Putamen (tissue), 1 donor: Measurements from ENCODE around the gene EVI5L.
"Not testable (repeated sequence)": the region's sequence is repeated elsewhere in the genome, so short reads cannot be mapped to it uniquely, and the experiment has no call there.

Experiments
- DNase-seq: peaks from one replicate; pipeline ENCODE4 v3.0.0-alpha.2; 2016; ENCODE audit warnings: low spot score

Gene EVI5L

DNA sequence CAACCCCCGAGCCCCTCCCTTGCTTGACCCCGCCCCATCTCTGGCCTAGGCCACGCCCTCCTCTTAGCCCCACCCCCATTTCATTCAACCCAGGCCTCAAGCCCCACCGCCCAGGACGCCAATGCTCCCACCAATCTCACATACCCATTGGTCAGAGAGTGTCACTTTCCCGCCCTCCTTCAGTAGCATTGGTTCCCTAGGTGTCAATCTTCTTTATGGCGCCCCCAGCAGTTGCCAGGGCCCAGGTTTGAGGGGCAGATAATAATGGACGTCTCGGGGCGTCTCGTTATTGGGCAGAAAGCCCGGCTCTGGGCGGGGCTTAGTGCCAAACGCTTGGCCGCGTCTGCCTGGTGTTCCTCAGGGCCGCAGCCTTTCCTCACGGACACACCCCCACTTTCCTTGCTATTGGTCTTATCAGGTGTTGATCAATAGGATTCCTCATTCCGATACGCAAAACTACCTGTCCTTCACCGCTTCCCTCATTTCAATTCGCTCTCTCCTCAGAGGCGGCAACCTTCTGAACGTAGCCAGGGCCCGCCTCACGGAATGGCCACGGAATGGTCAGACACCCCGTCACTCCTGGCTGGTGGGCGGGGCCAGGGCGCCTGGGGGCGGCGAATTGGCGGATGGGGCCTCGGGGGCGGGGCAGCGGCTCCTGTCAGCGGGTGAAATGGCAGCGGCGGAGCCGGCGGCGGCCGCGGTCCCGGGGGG, at the start of gene EVI5L:
Gene EVI5L (plus strand): TSS at position 658 of the 711 bp plus-strand sequence. CDS start 16,325 bp downstream, outside the sequence.
- peak; percentile 100 for DNase-seq

DNA sequence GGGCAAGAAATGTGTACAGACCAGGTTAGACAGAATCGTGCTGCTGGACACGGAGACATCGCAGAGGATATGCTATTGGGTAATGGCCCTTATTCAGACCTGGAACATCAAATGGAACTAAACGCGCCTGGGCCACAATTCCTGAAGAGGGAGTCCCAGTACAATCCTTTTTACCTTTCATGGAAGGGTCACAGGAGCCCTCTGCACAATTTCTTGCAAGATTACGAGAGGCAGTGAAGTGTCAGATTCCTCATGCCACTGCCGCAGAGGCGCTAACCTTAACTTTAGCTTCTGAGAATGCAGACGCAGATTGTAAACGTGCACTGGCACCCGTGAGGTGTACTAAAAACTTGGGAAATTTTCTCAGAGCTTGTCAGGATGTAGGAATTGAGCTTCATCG, 48.9 kb upstream of the EVI5L start:
- DNase-seq = no peak

DNA sequence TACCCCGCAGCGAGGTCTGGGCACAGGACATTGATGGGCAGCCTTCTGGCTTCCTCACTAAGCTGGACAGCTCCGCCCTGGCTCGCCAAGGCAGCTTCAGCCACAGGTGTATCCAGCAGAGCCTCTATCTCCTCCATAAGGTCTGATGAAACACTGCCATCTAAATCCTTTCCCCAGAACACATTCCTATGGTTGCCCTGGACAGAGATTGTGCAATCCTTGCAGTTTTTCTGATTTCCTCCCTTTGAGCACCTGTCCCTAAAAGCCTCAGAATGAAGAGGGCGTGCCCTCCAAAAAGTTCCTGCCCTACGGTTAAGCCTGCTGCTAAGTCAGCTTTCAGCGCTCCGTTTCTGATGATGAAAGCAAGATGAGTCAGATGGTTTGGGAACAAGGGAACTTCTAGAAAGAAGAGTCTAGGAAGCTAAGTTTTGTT, 46.0 kb upstream of the EVI5L start:
- no peak for DNase-seq

DNA sequence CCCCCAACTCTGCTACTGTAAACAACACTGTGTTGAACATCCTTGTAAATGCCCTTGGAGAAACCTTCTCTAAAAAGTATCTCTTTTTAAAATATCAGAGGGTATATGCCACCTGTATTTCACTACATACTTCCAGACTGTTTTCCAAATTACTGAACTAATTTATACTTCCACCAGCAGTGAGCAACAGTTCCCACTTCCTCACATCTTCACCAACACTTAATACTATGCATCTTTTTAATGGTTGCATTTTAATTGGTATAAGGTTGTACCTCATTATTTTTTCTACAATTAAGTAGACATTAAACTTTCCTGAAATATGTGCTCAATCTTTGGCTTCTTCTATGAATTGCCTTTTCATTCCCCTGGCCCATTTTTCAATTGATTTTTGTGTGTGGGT, 45.2 kb upstream of the EVI5L start:
- no peak for DNase-seq

DNA sequence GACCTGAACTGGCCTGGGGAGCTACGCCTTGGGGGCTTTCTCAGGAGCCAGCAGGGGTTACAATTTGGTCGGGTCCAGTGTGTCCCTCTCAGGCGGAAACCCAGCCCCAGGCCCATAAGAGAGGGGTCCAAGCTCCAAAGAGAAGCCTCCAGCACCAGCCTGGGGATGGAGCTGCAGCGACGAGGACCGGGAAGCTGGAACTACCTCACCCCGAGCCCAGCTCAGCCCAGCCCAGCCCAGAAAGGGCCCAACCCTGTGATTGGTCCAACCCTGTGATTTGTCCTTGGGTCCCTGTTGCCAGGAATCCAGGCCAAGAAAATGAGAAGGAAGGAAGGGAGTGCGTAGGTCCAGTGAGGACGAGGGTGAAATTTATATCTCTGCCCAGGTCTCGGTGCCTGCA, 42.9 kb upstream of the EVI5L start:
- no peak for DNase-seq

DNA sequence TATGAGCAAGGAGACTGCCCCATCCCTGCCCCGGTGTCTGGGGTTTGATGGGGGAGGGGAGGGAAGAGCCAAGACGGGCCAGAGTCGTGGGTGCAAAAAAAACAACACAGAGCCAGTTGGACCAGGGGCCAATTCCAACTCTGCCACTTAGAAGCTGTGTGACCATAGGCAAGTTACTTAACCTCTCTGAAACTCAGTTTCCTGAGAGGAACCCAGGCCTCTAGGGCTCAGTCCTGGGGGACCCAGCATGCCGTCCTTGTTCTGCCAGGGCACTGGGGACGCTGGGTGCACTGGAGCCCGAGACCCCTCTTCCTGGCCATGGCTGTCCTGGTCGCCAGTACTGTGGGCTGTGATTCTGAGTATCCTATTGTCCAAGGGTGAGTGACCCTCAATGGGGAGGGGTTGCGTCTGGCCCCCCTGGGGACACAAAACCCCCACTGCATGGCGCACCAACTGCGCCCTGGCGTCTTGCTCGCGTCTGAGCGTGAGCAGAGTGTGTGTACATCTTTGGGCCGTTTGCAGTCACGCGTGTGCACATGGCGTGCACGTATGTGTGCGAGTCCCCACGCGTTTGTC, 42.3 kb upstream of the EVI5L start:
- no peak for DNase-seq

DNA sequence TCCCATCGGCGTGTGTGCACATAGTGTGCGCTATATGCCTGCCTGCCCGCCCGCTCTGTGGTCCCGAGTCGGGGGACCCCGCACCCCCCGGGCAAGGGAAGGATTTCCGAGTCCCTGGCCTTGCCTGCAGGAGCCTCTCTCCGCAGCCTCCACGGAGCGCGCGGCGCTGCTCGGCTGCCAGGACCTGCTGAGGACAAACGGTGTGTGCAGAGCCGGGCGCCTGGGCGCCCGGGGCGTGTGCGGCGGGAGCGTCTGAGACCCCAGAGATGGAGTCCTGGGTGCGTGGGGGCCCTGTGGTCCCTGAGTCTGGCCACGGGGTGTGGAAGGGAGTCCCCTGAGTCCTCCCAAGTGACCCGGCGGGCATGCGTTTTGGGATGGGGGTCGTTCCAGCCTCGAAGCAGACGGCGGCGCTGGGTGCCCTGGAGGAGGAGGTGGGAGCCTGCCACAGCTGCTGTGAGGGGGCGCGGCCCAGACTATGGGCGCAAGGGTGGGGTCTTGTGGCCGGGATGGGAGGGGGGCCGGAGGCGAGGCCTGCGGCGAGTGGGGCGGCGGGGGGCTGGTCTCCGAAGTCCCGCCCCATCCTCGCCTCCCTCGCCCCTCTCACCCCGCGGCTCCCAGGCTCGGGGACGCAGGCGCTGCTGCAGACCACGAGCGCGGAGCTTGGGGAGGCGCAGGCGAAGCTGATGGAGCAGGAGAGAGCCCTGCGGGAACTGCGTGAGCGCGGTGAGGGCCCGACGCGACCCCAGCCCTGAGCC, 41.7 kb upstream of the EVI5L start:
- DNase-seq = no peak

DNA sequence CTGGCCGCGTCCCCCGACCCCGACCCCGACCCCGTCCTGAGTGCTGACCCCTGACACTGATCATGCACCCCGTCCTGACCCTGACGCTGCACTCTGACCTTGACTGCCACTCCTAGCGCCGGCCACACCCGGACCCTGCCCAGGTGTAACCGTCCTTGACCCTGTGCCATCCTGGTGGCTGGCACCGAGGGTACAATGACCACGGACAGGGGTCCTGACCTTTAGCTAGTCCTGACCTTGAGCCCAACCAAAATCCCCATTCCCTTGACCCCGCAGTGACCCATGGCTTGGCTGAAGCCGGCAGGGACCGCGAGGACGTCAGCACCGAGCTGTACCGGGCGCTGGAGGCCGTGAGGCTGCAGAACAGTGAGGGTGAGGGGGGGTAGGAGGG, 41.1 kb upstream of the EVI5L start:
- no peak for DNase-seq

DNA sequence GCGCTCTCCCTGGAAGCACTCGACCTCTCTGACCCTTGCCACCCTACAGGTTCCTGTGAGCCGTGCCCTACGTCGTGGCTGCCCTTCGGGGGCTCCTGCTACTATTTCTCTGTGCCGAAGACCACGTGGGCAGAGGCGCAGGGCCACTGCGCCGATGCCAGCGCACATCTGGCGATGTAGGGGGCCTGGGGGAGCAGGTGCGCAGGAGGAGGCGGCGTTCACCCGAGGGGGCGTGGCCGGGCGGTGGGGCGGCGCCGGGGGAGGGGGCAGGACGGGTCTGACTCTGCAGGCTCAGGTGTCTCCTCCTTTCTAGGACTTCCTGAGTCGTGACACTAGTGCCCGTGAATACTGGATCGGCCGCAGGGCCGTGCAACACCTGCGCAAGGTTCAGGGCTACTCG, 40.6 kb upstream of the EVI5L start:
- DNase-seq = no peak

DNA sequence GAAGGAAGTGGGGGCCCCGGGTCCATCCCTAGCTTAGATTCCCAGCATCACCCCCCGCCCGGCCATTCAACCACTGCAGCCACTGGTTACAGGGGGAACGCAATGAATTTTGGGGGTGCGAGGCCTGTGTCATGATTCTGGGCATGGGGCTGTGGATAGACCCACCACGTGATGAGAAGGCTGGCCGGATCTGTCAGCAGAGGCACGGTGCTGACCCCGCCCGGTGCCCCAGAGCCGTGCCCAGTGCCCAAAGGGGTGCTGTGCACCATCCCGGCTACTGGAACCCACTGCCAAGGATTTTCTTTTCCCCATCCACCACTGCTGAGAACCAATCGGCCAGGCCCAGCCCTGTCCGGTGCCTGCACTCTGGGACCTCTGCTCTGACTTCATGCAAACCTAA, 39.6 kb upstream of the EVI5L start:
- no peak for DNase-seq

DNA sequence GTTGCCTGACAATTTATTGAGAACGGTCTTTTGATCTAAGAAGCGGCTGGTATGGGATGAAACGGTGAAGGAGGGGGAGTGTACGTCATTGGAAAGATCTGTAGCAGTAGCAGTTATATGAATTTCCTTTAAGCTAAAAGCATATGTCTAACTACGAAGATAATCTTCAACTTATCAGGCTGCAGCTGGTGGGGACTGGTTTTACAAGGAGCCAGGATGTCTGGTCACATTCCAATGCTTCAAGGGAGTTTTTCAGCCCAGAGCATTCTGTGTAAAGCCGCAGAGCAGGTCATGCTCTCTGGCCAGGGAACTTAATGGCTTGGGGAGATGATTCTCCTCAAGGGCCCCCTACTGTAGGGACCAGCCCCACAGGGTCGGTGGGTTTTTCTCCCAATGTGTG, 37.7 kb upstream of the EVI5L start:
- no peak for DNase-seq

DNA sequence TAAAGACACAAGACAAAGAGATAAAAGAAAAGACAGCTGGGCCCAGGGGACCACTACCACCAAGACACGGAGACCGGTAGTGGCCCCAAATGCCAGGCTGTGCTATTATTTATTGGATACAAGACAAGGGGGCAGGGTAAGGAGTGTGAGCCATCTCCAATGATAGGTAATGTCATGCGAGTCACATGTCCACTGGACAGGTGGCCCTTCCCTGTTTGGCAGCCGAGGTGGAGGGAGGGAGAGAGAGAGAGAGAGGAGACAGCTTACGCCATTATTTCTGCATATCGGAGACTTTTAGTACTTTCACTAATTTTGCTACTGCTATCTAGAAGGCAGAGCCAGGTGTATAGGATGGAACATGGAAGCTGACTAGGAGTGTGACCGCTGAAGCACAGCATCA, 37.3 kb upstream of the EVI5L start:
- not testable (repeated sequence) for DNase-seq

DNA sequence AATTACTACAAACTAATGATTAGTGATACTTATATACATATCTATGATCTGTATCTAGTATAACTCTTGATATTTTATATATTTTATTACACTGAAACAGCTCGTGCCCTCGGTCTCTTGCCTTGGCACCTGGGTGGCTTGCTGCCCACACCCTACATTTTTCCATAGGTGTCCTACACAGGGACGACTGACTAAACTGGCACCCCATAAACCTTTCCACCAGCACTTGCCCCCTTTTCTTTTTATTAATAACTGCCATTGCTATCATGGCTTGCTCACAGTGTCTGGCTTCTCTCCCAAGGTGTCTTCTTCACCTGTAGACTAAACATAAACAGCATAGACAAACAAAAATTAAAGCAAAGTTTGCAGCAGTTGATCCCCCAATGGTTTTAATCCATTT, 36.5 kb upstream of the EVI5L start:
- no peak for DNase-seq

DNA sequence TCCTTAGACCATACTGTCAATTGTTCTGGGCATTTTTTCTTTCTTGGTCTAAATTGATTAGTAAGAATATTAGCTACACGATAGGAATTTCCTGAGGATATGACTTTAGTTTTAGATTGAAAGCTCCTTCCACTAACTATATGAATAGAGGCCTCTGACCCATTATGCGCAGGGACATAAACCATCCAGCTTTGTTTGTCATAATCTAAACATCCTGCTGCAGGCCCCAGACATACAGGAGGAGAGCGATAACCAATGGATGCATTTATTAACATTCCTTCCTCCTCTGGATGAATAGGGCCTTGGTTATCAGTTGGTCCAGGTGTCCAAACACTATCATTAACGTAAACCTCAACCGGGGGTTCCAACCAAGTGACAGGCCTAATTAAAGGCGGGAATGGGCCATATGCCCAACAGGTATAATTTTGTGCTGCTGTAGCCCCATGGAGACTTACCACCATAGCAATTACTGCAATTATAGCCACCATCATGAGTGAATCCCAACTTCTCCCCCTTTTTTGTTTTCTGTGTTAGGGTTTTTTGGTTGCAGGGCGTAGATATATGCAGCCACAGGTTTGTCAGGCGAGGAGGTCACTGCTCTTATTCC, 34.4 kb upstream of the EVI5L start:
- no peak for DNase-seq

DNA sequence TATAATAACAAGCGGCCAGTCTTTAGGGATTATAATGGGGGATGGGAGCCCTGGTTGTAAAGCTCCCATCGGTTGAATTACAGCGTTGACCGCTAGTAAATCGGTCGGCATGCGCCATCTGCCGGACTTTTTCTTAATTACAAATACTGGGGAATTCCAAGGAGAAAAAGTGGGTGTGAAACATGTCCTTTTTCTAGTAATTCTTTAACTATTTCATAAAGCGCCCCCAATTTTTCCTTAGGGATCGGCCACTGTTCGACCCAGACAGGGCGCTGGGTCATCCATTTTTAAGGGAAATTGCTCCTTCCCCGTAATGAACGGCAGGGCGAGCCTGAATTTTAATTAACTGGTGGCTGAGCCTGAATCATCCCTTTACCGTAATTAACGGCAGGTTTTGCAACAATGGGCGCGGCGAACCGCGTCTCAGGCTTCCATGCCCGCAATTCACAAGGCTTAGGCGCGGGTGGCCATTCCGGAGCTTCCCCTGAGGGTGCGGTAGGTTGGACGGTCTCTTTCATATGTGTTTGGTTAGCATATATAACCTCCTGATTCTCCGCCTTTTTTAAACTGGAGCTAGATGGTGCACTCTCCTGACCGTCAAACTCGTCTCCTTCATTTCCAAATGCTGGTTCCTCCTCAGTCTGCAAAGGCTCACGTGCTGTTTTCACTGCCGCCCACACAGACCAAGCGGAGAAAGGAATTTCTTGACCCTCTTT, 30.2 kb upstream of the EVI5L start:
- peak; percentile 50 for DNase-seq

DNA sequence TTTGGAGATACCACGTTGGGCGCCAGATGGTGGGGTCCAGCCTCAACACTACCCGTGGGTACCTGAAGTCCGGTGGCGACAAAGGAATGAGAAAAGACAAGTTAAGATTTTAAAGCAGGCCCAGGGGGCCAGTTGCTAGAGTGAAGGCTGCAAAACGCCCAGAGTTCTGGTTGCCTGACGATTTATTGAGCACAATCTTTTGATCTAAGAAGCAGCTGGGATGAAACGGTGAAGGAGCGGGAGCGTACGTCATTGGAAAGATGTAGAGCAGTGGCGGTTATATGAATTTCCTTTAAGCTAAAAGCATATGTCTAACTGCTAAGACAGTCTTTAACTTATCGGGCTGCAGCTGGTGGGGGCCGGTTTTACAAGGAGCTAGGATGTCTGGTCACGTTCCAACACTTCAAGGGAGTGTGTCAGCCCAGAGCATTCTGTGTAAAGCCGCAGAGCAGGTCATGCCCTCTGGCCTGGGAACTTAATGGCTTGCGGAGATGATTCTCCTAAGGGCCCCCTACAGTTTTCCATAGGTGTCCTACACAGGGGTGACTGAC, 28.9 kb upstream of the EVI5L start:
- no peak for DNase-seq

DNA sequence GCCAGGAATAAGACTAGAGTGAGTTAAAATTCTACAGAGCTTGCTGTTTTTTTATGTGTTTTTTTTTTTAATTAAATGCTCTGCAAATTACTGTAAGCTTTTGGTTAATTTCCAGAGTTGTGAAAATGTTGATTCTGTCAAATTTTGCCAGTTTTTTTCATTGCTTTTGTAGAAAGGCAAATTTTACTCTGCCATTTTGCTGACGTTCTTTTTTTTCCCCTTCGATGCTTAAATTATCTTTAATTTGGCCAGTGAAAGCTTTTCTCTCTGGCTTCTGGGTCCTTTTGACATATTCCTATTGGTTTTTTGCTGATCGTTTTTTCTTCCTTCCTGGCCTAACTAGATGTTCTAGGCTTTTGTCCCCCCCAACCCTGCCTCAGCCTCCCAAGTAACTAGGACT, 23.8 kb upstream of the EVI5L start:
- no peak for DNase-seq

DNA sequence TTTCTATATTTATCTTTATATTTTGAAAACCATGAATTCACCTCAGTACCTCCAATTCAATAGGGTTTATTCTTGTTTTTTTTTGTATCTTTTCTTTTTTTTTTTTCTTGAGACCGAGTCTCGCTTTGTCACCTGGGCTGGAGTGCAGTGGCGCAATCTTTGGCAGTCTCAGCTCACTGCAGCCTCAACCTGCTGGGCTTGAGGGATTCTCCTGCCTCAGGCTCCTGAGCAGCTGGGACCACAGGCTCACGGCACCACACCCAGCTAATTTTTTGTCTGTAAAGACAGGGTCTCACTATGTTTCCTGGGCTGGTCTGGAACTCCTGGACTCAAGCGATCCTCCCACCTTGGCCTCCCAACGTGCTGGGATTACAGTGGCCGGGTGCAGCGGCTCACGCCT, 23.1 kb upstream of the EVI5L start:
- no peak for DNase-seq

DNA sequence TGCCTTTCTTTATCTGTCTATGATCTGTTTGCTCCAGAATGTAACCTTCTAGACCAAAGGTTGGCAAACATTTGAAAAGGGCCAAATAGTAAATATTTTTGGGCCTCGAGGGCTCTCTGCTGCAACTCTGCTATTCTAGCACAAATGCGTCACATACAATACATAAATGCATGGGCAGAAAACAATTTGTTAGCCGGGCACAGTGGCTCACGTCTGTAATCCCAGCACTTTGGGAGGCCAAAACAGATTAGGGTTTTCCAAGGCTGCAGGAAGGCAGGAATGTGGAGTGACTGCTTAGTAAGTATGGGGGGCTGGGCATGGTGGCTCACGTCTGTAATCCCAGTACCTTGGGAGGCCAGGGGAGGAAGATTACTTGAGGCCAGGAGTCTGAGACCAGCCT, 21.9 kb upstream of the EVI5L start:
- DNase-seq = no peak

DNA sequence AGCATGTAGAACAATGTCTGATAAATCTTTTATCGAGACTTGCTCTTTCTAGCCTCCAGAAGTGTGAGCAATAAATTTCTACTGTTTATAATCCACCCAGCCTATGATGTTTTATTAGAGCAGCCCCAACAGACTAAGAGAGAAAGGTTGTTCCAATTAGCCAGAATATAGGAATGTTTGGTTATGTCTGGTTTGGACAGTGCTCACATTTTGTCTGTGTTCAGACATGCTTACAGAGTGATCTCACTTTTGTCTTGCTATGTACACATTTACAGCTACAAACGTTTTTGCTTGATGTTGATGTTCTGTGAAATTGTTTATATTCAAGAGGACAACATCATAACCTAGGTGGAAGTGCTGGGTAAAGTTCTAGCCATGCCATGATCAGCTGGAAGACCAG, 18.0 kb upstream of the EVI5L start:
- no peak for DNase-seq

DNA sequence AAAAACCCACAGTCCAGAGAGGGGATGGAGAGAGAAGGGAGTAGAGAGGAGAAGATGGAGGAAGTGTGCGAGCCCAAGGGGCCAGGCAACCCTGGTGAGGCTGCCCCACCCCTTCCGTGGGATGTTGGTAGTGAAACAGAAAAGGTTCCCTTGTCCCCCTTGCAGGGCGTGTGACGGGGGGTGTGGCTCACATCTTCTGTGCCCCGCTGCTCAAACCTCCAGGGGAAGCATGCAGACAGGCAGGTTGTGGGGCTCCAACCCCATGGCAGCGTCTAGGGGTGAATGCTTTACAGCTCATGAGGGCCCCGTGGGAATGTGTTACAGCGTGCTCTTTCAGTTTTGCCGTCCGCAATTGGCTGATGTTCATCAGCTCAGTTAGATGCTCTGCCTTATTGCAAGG, 14.7 kb upstream of the EVI5L start:
- DNase-seq = no peak

DNA sequence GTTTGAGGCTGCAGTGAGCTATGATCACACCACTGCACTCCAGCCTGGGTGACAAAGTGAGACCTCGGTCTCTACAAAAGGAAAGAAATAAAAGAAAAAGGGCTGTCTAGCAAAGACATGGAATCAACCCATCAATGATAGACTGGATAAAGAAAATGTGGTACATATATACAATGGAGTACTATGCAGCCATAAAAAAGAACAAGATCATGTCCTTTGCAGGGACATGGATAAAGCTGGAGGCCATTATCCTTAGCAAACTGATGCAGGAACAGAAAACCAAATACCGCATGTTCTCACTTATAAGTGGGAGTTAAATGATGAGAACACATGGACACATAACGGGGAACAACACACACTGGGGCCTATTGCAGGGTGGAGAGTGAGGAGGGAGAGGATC, 14.0 kb upstream of the EVI5L start:
- DNase-seq = not testable (repeated sequence)
